RWPE1 (cell line): ENCODE results near the gene DOCK8.
"Not testable (repeated sequence)": the region's sequence is repeated elsewhere in the genome, so short reads cannot be mapped to it uniquely, and the experiment has no call there.

Experiments used
- CTCF ChIA-PET: fragments of 350-600 bp; sonication (Branson Sonifier 250); formaldehyde crosslinking; extraction: SDS; loops from one replicate; lab custom pipeline; 2021; lab: Yijun Ruan, JAX
- POLR2A ChIA-PET: fragments of 400-600 bp; formaldehyde crosslinking; extraction: SDS; loops from one replicate; lab custom pipeline; 2020; ENCODE audit warnings: antibody characterized with exemption; ENCODE audit not compliant: low non-redundant PET; lab: Yijun Ruan, JAX
- DNase-seq: peaks from one replicate; pipeline ENCODE4 v3.0.0; 2012; ENCODE audit warnings: low spot score
- H3K27ac ChIP-seq: fragments of 450-650 bp; 2 replicates; pipeline ENCODE4 v1.5.1; 2017
- TF ChIP-seq, protein P1 (sequence below): fragments of 450-650 bp; conservative IDR thresholded peaks from 2 replicates; pipeline ENCODE4 v1.5.1; 2017; ENCODE audit warnings: low read depth, mild to moderate bottlenecking

The DOCK8 gene

DNA sequence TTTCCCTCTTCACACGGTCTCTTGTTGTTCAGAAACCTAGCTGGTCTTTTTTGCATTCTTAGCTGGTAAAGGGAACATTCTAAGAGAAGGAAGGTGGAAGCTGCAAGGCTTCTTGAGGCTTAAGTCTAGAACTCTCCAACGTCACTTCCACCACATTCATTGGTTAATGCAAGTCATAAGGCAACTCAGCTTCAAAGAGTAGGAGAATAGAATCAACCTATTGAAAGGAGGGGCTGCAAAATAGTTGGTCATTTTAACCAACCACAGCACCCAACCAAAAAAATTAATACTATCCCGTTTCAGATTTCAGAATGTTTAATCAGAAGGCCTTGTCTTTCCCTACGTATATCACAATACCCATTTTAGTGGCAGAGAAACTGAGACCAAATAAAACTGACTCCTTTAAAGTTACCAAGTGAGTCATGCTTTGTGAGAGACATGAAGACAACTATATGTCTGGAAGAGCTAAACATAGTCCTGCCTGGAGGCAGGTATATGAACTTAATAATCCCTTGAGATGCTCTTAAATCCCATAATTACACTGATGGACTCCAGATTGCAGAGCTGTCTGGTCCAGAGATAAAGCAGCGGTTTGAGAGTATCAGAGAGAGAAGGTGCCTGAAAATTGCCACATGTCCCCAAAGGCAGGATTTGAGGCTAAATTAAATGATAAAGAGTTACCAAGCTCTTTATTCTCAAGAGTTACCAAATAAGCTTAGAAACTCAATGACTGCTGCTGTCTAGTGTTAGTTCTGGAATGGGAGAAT lies 14.4 kb downstream of the DOCK8 start:
- no peak for DNase-seq
- CTCF ChIA-PET = no interaction called here
- POLR2A ChIA-PET = no interaction called here
- TF ChIP-seq, protein P1, sequence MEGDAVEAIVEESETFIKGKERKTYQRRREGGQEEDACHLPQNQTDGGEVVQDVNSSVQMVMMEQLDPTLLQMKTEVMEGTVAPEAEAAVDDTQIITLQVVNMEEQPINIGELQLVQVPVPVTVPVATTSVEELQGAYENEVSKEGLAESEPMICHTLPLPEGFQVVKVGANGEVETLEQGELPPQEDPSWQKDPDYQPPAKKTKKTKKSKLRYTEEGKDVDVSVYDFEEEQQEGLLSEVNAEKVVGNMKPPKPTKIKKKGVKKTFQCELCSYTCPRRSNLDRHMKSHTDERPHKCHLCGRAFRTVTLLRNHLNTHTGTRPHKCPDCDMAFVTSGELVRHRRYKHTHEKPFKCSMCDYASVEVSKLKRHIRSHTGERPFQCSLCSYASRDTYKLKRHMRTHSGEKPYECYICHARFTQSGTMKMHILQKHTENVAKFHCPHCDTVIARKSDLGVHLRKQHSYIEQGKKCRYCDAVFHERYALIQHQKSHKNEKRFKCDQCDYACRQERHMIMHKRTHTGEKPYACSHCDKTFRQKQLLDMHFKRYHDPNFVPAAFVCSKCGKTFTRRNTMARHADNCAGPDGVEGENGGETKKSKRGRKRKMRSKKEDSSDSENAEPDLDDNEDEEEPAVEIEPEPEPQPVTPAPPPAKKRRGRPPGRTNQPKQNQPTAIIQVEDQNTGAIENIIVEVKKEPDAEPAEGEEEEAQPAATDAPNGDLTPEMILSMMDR = no peak
- no peak overlapping the region for H3K27ac ChIP-seq

DNA sequence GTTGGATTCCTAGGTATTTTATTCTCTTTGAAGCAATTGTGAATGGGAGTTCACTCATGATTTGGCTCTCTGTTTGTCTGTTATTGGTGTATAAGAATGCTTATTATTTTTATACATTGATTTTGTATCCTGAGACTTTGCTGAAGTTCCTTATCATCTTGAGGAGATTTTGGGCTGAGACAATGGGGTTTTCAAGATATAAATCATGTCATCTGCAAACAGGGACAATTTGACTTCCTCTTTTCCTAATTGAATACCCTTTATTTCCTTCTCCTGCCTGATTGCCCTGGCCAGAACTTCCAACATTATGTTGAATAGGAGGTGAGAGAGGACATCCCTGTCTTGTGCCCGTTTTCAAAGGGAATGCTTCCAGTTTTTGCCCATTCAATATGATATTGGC lies 17.0 kb downstream of the DOCK8 start:
- CTCF ChIA-PET, DNase-seq, POLR2A ChIA-PET, H3K27ac ChIP-seq: not testable (repeated sequence)

DNA sequence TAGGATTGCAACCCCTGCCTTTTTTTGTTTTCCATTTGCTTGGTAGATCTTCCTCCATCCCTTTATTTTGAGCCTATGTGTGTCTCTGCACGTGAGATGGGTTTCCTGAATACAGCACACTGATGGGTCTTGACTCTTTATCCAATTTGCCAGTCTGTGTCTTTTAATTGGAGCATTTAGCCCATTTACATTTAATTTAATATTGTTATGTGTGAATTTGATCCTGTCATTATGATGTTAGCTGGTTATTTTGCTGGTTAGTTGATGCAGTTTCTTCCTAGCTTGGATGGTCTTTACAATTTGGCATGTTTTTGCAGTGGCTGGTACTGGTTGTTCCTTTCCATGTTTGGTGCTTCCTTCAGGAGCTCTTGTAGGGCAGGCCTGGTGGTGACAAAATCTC lies 19.0 kb downstream of the DOCK8 start:
- DNase-seq, H3K27ac ChIP-seq, CTCF ChIA-PET, POLR2A ChIA-PET: not testable (repeated sequence)

DNA sequence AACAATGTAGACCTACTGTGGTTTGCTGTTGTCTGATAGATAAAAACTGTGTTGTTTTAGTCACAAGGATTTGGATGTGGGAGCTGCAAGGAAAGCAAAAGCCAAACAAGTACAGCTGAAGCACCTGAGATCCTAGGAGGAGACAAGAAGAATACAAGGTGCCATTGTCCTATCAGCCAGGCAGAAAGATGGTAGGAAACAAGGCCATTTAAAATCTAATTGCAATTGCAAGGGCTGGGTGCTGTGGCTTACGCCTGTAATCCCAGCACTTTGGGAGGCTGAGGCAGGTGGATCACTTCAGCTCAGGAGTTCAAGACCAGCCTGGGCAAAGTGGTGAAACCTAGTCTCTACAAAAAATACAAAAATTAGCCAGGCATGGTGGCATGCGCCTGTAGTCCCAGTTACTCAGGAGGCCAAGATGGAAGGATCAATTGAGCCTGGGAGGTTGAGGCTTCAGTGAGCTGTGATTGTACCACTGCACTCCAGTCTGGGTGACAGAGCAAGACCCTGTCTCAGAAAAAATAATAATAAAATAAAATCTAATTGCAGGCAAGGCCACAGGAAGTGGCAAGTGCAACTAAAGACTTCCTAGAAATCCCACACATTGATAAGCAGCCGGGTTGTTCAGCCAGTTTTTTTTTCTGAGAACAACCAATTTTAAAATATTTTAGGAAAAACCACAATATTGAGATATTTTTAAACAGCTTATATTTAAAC lies 22.6 kb downstream of the DOCK8 start:
- H3K27ac ChIP-seq = no peak overlapping the region
- CTCF ChIA-PET = no interaction called here
- TF ChIP-seq, protein P1 = no peak
- POLR2A ChIA-PET = no interaction called here
- DNase-seq = no peak

DNA sequence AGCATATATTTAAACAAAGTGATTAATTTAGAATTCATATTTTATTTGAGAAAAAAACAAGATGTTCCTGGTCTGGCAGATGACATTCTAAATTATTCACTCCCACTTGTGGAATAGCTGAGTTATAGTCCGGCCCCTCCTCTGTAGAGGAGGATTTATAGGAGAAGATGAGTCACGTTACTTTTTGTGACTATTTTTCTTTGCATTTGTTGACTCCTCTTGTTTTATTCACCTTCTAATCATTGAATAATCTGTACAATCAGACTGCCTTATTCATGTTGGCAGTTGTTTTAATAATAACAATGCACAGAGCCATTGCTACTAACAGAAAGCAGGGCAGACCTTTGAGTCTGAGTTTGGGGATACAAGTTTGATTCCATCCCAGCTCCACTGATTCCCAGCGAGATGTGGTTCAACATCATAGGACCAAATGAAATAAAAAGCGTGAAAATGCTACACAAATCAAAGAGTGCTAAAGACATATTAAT lies 23.2 kb downstream of the DOCK8 start:
- POLR2A ChIA-PET = no interaction called here
- no peak for DNase-seq
- TF ChIP-seq, protein P1 = no peak
- no peak overlapping the region for H3K27ac ChIP-seq
- CTCF ChIA-PET = no interaction called here

DNA sequence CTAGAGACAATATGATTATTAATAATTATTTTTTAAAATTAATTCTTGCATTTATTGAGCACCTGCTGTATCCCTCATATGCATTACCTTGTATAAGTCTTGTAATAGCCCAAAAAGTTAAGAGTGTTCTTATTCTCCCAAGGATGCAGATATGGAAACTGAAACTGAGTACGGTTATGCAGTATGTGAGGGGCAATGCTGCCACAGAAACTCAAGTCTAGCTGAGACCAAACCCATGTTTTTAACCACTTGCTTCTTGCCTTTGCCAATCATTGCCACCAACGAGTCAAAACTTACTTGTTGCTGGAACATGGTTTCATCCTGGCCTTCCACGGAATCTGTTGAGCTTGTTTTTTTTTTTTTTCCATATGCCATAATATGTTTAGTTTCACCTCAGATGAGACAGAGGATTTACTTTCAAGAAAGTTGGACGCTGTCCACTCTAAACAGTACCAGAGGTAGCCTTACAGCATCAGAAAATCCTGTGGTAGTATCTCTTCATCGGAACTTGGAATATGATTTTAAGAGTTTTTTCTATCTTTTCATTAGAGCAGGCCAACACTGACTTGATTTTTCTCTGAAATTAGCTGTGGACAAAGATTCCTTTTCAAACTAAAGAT lies 27.9 kb downstream of the DOCK8 start:
- CTCF ChIA-PET = no interaction called here
- no peak for DNase-seq
- H3K27ac ChIP-seq = no peak overlapping the region
- TF ChIP-seq, protein P1 = no peak
- POLR2A ChIA-PET = no interaction called here

DNA sequence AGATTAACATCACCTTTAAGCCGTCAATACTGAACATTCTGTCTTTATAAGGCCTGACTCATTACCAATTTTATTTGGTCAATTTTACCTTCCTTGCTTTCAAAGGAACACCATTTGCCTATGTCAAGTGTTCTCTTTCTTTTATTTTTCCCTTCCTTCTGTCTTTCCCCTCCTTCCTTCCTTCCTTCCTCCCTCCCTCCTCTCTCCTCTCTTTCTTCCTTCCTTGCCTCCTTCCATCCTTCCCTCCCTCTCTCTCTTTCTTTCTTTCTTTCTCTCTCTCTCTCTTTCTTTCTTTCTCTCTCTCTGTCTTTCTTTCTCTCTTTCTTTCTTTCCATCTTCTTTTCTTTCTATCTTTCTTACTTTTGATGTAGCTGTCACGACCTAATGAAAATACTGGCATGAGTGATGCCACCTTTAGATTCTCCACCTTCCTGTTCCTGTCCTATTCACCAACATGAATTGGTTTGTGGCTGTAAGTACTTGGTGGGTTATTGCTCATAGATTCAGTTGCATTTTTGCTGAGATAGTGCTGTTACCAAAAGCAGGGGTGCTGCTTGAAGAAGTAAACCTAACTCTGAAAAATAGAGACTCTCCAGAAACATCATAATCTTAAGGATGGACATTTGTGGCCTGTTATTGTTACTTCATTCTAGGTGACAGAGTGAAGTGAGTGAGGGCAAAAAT lies 33.8 kb downstream of the DOCK8 start:
- DNase-seq = no peak
- ChIA-PET POLR2A (no interaction called here), CTCF (no interaction called here)
- no peak overlapping the region for H3K27ac ChIP-seq
- TF ChIP-seq, protein P1 = no peak
